ENCODE measurements around the gene PRSS58. TPM values are rescaled to one million over a fixed set of nuclear protein-coding genes. Genes with fewer than 3 reads are reported as not detected.

The PRSS58 gene
- not detected in 2 replicates for total RNA-seq (2014; rRNA removed; shearing (Covaris generic); ENCODE audit: low replicate concordance)

- DNase-seq (ENCODE audit: low read depth), result no peak
- in situ Hi-C loops (cut with HindIII; ENCODE audit: low pct_unique_long_range_greater_than_20kb, low sequenced_read_pairs), result no loop called here
These were observed at the start of gene PRSS58 for GRCh38 chr7:142257958-142258357. Gene PRSS58, minus strand, starts transcription at chr7:142258058. Its CDS starts 351 bp downstream, at chr7:142257707.

GRCh38 chr7:142307246-142307900, 49.5 kb upstream of the PRSS58 start:
- in situ Hi-C loops (cut with HindIII; ENCODE audit: low pct_unique_long_range_greater_than_20kb, low sequenced_read_pairs), result no loop called here
- DNase-seq (ENCODE audit: low read depth), result no peak

GRCh38 chr7:142303650-142304049, 45.8 kb upstream of the PRSS58 start:
- DNase-seq (ENCODE audit: low read depth), result no peak
- in situ Hi-C loops (cut with HindIII; ENCODE audit: low pct_unique_long_range_greater_than_20kb, low sequenced_read_pairs), result no loop called here

GRCh38 chr7:142301923-142302550, 44.2 kb upstream of the PRSS58 start:
- in situ Hi-C loops (cut with HindIII; ENCODE audit: low pct_unique_long_range_greater_than_20kb, low sequenced_read_pairs), result no loop called here
- no peak for DNase-seq (ENCODE audit: low read depth)

DNA sequence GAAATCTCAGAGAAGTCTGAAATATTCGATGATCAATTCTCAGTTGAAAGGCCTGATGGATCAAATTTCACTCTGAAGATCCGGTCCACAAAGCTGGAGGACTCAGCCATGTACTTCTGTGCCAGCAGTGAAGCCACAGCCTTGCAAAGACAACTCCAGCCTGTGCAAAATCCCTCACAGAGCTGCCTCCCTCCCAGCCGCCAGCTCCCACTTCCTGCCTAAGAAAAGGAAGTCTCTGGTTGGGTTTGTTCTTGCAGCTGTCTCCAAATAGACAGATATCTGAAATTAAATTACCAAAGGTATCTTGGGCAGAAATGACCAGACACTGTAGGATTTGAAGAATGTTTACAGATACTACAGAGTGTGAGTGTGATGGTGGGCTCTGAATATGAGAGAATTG, 43.4 kb upstream of the PRSS58 start:
- no peak for DNase-seq (ENCODE audit: low read depth)
- in situ Hi-C loops (cut with HindIII; ENCODE audit: low pct_unique_long_range_greater_than_20kb, low sequenced_read_pairs), result no loop called here

- DNase-seq (ENCODE audit: low read depth), result no peak
- in situ Hi-C loops (cut with HindIII; ENCODE audit: low pct_unique_long_range_greater_than_20kb, low sequenced_read_pairs), result no loop called here
These were observed 42.8 kb upstream of the PRSS58 start for GRCh38 chr7:142300689-142301088.

GRCh38 chr7:142299237-142299781, 41.5 kb upstream of the PRSS58 start:
- DNase-seq (ENCODE audit: low read depth), result no peak
- in situ Hi-C loops (cut with HindIII; ENCODE audit: low pct_unique_long_range_greater_than_20kb, low sequenced_read_pairs), result no loop called here

DNA sequence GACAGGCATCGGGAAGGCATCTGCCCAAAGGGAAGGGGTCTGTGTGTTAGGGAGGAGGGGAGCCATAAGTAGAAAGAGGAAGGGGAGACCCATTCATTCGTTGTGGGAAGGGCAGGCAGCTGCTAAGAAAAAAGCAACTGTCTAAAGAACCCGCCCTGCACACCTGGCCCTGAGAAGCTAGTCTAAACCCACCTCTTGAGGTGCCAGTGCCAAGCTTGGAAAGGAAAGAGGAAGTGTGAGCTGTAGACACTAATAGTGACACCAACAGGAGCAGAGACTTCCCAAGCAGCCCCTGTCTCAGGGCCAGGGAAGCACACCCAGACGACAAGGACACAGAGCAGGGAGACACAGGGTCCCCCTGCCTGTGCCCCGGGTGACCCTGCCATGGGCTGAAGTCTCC, 40.8 kb upstream of the PRSS58 start:
- DNase-seq (ENCODE audit: low read depth), result no peak
- in situ Hi-C loops (cut with HindIII; ENCODE audit: low pct_unique_long_range_greater_than_20kb, low sequenced_read_pairs), result no loop called here

DNA sequence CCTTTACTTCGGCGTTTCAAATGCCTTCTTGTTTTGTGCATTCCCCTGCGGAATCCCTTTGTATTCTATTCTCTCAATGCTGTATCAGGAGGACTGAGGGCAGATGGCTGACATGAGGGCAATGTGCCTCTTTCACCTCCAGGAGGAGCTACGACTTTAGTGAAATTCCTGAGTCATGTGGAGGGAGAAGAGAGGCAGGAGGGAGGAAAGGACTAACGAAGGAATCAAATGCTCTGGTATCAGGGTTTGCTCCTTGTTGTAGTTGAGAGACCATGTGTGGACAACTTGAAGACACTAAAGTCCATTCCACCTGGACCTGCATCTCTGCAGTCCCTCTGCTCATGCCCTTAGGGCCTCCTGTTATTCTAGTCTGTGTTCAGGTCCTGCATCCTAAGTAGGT, 40.2 kb upstream of the PRSS58 start:
- in situ Hi-C loops (cut with HindIII; ENCODE audit: low pct_unique_long_range_greater_than_20kb, low sequenced_read_pairs), result no loop called here
- DNase-seq (ENCODE audit: low read depth), result no peak

DNA sequence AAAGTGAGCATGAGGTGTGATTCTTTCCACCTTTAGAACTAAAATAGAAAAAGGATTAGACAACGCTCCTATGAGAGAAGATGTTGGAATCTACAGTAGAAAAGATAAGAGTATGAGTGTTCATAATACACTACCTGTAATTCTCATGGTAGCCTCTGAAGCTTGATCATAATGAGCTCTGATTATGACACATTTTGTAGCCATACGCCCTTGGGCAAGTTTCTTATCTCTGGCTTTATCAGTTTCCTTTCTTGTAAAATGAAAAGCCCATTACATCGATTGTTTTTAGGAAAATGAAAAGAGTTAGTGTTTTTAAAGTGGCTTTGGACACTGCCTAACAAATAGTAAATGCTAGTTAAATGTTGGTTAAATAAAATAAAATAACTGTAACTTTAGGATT, 22.4 kb upstream of the PRSS58 start:
- in situ Hi-C loops (cut with HindIII; ENCODE audit: low pct_unique_long_range_greater_than_20kb, low sequenced_read_pairs), result no loop called here
- DNase-seq (ENCODE audit: low read depth), result no peak

DNA sequence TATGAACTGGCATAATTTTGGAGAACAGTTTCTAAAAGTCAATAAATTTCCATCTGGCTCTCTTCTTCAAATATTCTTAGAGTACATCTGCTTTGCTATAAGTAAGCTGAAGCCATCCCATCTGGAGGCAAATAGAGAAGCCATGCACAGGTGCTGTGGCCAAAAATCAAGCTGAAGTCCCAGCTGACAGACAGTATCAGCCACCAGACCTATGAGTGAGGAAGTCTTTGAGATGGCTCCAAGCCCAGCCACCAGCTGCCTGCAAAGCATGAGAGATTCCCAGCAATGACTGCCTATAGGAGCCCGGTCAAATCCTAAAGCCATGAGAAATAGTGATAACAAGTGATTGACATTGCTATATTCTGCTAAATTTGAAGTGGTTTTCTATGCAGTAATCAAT, 21.7 kb upstream of the PRSS58 start:
- no peak for DNase-seq (ENCODE audit: low read depth)
- in situ Hi-C loops (cut with HindIII; ENCODE audit: low pct_unique_long_range_greater_than_20kb, low sequenced_read_pairs), result no loop called here

DNA sequence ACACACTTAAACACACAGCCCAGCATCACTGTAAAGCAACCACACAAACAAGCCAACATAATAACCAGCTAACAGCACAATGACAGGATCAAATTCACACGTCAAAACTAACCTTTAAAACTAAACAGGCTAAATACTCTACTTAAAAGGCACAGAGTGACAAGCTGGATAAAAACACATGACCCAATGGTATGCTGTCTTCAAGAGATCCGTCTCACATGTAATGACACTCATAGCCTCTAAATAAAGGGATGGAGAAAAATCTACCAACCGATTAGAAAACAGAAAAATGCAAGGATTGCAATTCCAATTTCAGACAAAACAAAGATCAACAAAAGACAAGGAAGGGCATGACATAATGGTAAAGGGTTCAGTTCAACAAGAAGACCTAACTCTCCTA, 17.2 kb upstream of the PRSS58 start:
- DNase-seq (ENCODE audit: low read depth), result no peak
- in situ Hi-C loops (cut with HindIII; ENCODE audit: low pct_unique_long_range_greater_than_20kb, low sequenced_read_pairs), result no loop called here

DNA sequence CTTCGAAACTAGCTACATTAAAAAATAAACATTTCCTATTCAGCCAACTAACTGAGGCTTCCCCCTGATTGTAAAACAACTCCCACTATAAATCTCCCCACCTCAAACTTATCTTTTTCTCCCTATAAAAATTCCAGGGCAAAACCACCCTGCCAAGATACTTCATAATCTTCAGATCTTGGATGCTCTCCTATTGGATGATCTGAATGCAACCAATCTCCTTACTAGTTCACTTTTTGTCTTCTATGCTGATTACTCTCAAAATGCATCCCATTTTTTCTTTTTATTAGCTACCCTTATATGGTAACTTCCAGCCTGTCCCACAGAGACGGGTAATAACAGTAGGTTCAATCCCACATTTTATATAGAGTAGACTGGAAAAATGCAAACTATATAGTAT, 15.0 kb upstream of the PRSS58 start:
- in situ Hi-C loops (cut with HindIII; ENCODE audit: low pct_unique_long_range_greater_than_20kb, low sequenced_read_pairs), result no loop called here
- no peak for DNase-seq (ENCODE audit: low read depth)

GRCh38 chr7:142263598-142264380, 5.9 kb upstream of the PRSS58 start:
- in situ Hi-C loops (cut with HindIII; ENCODE audit: low pct_unique_long_range_greater_than_20kb, low sequenced_read_pairs), result no loop called here
- no peak for DNase-seq (ENCODE audit: low read depth)

DNA sequence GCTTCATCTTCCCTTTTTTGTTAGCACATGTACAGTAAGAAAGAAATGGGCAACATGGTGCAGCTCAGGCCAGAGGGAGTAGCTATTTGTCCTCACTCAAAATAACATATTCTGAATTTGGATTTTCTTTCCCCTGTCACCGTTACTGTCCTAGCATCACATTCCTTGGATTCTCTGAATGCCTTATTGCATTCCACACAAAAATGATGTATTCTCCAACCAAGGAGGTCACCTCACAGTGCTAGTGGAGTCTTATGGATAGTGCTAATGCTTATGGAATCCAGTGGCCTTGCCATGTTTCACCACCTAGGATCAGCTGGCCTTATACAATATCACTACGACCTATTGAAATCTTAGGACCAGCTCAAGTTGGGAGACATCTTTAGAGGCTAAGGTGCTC, 7.2 kb downstream of the PRSS58 start:
- in situ Hi-C loops (cut with HindIII; ENCODE audit: low pct_unique_long_range_greater_than_20kb, low sequenced_read_pairs), result no loop called here
- DNase-seq (ENCODE audit: low read depth), result no peak

GRCh38 chr7:142249918-142250317, 7.9 kb downstream of the PRSS58 start:
- DNase-seq (ENCODE audit: low read depth), result no peak
- in situ Hi-C loops (cut with HindIII; ENCODE audit: low pct_unique_long_range_greater_than_20kb, low sequenced_read_pairs), result no loop called here

DNA sequence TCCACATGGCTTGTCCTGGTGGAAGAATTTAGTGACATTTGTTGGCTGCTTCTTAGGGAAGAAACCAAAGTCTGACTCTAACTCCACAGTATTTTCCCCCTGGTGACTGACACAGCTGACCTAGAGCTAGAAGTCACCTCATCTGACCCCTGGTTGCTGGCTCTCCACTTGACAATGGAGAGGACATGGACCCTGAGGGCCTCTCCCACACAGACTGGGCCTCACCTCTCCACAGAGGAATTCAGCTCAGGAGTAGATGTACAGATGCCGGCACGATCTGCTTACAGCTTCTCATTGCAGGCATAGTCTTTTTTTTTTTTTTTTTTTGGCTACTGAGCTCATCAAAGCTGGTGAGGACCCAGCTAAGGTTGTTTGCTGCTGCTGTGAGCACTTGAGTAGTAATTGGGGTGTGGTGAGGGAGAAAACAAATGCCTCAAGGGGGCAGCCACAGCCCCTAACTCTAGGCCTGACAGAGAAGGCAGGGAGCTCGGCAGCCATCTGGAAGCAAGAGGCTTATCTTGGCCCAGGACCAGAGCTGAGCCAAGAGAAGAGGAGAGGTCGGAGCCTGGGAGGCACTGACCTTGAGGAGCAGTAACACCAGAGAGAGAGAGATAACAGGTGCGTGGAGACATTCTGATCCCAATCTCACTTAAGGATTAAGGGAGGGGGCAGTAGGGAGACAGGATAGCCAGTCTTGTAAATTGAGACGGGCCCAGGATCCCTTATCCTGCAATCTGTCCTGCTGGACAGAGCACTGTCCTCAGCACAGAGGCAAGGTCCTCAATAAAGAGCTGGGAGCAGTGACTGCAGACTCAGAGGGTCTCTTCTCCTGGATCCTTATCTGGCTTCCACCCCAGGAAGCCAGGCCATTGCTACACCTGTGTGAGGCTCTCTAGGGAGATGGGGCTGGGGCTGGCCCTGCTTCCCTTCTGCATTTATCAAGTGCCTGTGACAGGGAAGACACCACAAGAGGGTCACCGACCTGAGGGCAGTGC, 9.4 kb downstream of the PRSS58 start:
- DNase-seq (ENCODE audit: low read depth), result no peak
- in situ Hi-C loops (cut with HindIII; ENCODE audit: low pct_unique_long_range_greater_than_20kb, low sequenced_read_pairs), result no loop called here

DNA sequence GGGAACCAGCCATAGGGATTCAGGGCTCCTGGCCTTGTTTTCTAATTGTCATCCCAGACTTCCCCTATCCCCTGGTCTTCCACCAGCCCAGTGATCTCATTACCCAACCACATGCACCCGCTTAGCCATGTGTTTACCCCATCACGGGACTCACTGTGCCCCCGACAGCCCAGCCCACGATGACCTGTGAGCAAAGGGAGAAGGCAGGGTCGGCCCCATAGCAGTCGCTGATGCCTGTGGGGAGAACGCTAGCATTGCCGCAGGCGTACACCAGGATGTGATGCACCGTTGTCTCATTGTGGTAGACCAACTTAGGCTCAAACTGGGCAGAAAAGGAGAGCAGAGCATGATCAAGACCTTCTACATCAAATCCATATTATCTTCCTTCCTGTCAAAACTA, 14.0 kb downstream of the PRSS58 start:
- in situ Hi-C loops (cut with HindIII; ENCODE audit: low pct_unique_long_range_greater_than_20kb, low sequenced_read_pairs), result no loop called here
- no peak for DNase-seq (ENCODE audit: low read depth)

Data from Caki2 (cell line).